HepG2 (cell line): ENCODE measurements around the gene ADAMTSL4. TPM values are rescaled to one million over a fixed set of nuclear protein-coding genes. Genes with fewer than 3 reads are reported as not detected.

Source experiments
- AKAP8 ChIP-seq: sonication (generic); formaldehyde crosslinking; IDR thresholded peaks from 2 replicates; pipeline ENCODE4 v1.5.1; 2020; ENCODE audit warnings: mild to moderate bottlenecking, missing genetic modification reagents
- ASH2L ChIP-seq: fragments of 300-600, 200-600 bp; sonication (generic); IDR thresholded peaks from 2 replicates; pipeline ENCODE4 v1.7.0; 2017; ENCODE audit warnings: low read depth, mild to moderate bottlenecking, moderate library complexity, mixed read lengths, low read length; ENCODE audit not compliant: insufficient read length
- ATF7 ChIP-seq, 2 experiments: fragments of 450-650 bp in 1 of 2; sonication (generic) in 1 of 2; formaldehyde crosslinking in 1 of 2; IDR thresholded peaks; 2 replicates each; pipeline versions ENCODE4 v1.4.0 to v1.6.1; 2016 to 2020; ENCODE audit warnings: antibody characterized with exemption in 1 of 2, mild to moderate bottlenecking in 1 of 2, missing genetic modification reagents in 1 of 2
- ATM ChIP-seq: fragments of 450-650 bp; IDR thresholded peaks from 2 replicates; pipeline ENCODE4 v1.7.1; 2017; ENCODE audit warnings: mild to moderate bottlenecking, borderline replicate concordance
- CBFB ChIP-seq: sonication (generic); formaldehyde crosslinking; IDR thresholded peaks from 2 replicates; pipeline ENCODE4 v1.4.0; 2020; ENCODE audit warnings: missing genetic modification reagents
- CBX5 ChIP-seq: sonication (generic); formaldehyde crosslinking; IDR thresholded peaks from 2 replicates; pipeline ENCODE4 v1.4.0; 2020; ENCODE audit warnings: missing genetic modification reagents, borderline replicate concordance
- CHCHD3 ChIP-seq: sonication (generic); formaldehyde crosslinking; IDR thresholded peaks from 2 replicates; pipeline ENCODE4 v1.8.0; 2022; ENCODE audit warnings: mild to moderate bottlenecking, missing genetic modification reagents, moderate library complexity
- FOXJ3 ChIP-seq: sonication (generic); formaldehyde crosslinking; IDR thresholded peaks from 2 replicates; pipeline ENCODE4 v1.4.0; 2020; ENCODE audit warnings: missing genetic modification reagents, mild to moderate bottlenecking, borderline replicate concordance
- HOXA3 ChIP-seq: sonication (generic); formaldehyde crosslinking; IDR thresholded peaks from 2 replicates; pipeline ENCODE4 v1.5.0; 2020; ENCODE audit warnings: missing genetic modification reagents
- MATR3 ChIP-seq: sonication (generic); formaldehyde crosslinking; IDR thresholded peaks from 2 replicates; pipeline ENCODE4 v1.4.0; 2020; ENCODE audit warnings: missing genetic modification reagents
- NR2C2 ChIP-seq: sonication (generic); formaldehyde crosslinking; IDR thresholded peaks from 2 replicates; pipeline ENCODE4 v1.4.0; 2020; ENCODE audit warnings: missing genetic modification reagents, mild to moderate bottlenecking, moderate library complexity, borderline replicate concordance
- RAD21 ChIP-seq: fragments of 450-650 bp; formaldehyde crosslinking; IDR thresholded peaks from 2 replicates; pipeline ENCODE4 v1.5.0; 2020; ENCODE audit warnings: mild to moderate bottlenecking
- RORA ChIP-seq: sonication (generic); formaldehyde crosslinking; IDR thresholded peaks from 2 replicates; pipeline ENCODE4 v1.5.0; 2020; ENCODE audit warnings: mild to moderate bottlenecking, missing genetic modification reagents, moderate library complexity
- SKI ChIP-seq: fragments of 450-650 bp; IDR thresholded peaks from one replicate; pipeline ENCODE4 v1.6.1; 2018; ENCODE audit warnings: mild to moderate bottlenecking; ENCODE audit not compliant: partially characterized antibody
- SMAD1 ChIP-seq: sonication (generic); formaldehyde crosslinking; IDR thresholded peaks from 2 replicates; pipeline ENCODE4 v1.4.0; 2020; ENCODE audit warnings: missing genetic modification reagents, low read depth, mild to moderate bottlenecking, borderline replicate concordance
- SSRP1 ChIP-seq: IDR thresholded peaks from 2 replicates; pipeline ENCODE4 v1.6.1; 2016; ENCODE audit warnings: control low read depth
- TBL1XR1 ChIP-seq: fragments of 150-350 bp; IDR thresholded peaks from 2 replicates; pipeline ENCODE4 v1.6.1; 2014; ENCODE audit warnings: borderline replicate concordance, low read length; ENCODE audit not compliant: partially characterized antibody
- TRIM24 ChIP-seq: sonication (generic); formaldehyde crosslinking; IDR thresholded peaks from 2 replicates; pipeline ENCODE4 v1.8.0; 2022; ENCODE audit warnings: mild to moderate bottlenecking, missing genetic modification reagents
- WIZ ChIP-seq: sonication (generic); formaldehyde crosslinking; IDR thresholded peaks from 2 replicates; pipeline ENCODE4 v1.5.1; 2020; ENCODE audit warnings: mild to moderate bottlenecking, missing genetic modification reagents
- ZNF337 ChIP-seq: sonication (generic); formaldehyde crosslinking; IDR thresholded peaks from 2 replicates; pipeline ENCODE4 v1.5.1; 2020; ENCODE audit warnings: missing genetic modification reagents, low read depth, mild to moderate bottlenecking, borderline replicate concordance
- ZNF558 ChIP-seq: sonication (generic); formaldehyde crosslinking; IDR thresholded peaks from 2 replicates; pipeline ENCODE4 v1.9.0; 2022; ENCODE audit warnings: mild to moderate bottlenecking, missing genetic modification reagents, borderline replicate concordance
- ZNF629 ChIP-seq: sonication (generic); formaldehyde crosslinking; conservative IDR thresholded peaks from 2 replicates; pipeline ENCODE4 v1.5.0; 2020; ENCODE audit warnings: missing genetic modification reagents
- ZNF703 ChIP-seq: sonication (generic); formaldehyde crosslinking; IDR thresholded peaks from 2 replicates; pipeline ENCODE4 v1.5.1; 2020; ENCODE audit warnings: missing genetic modification reagents, mild to moderate bottlenecking, moderate library complexity, borderline replicate concordance
- ZNF724P ChIP-seq: sonication (generic); formaldehyde crosslinking; IDR thresholded peaks from 2 replicates; pipeline ENCODE4 v1.8.0; 2022; ENCODE audit warnings: missing genetic modification reagents, borderline replicate concordance
- polyA plus RNA-seq, 8 experiments: library from polyadenylated mRNA; depleted of rRNA in 3 of 8; stranded (reverse) in 7 of 8; unstranded in 1 of 8; fragments of >200 nt; fragmentation: Illumina TruSeq in 4 of 8; extraction: Trizol in 4 of 8; gene quantifications; 2 replicates each; pipeline versions ENCODE4 v1.2.1 to v1.2.3, GENCODE V29; 2011 to 2016; ENCODE audit warnings: low read depth in 4 of 8, missing spikeins in 1 of 8, mixed read lengths in 1 of 8; ENCODE audit not compliant: insufficient read depth in 1 of 8
- total RNA-seq, 5 experiments: library from RNA; depleted of rRNA; stranded (reverse); fragments of >200 nt; fragmentation: Illumina TruSeq; extraction: Trizol; gene quantifications; 2 replicates each; pipeline ENCODE4 v1.2.3, GENCODE V29; 2016; ENCODE audit warnings: low read depth in 1 of 5
- TF ChIP-seq, protein P1 (sequence below): sonication (generic); formaldehyde crosslinking; IDR thresholded peaks from 2 replicates; pipeline ENCODE4 v1.5.0; 2020; ENCODE audit warnings: missing genetic modification reagents
- TF ChIP-seq, protein P2 (sequence below): sonication (generic); formaldehyde crosslinking; conservative IDR thresholded peaks from 2 replicates; pipeline ENCODE4 v1.5.0; 2020; ENCODE audit warnings: missing genetic modification reagents
- TF ChIP-seq, protein P3 (sequence below): sonication (generic); formaldehyde crosslinking; IDR thresholded peaks from 2 replicates; pipeline ENCODE4 v1.8.1; 2023; ENCODE audit warnings: mild to moderate bottlenecking, inconsistent platforms, moderate library complexity, missing genetic modification reagents, borderline replicate concordance

Gene ADAMTSL4
- total and polyA plus RNA-seq, 2 of the 13 experiments (the other 11 are each of a cell fraction or from before 2014, with no cell fraction given) = 3.9 to 16.4 TPM

DNA sequence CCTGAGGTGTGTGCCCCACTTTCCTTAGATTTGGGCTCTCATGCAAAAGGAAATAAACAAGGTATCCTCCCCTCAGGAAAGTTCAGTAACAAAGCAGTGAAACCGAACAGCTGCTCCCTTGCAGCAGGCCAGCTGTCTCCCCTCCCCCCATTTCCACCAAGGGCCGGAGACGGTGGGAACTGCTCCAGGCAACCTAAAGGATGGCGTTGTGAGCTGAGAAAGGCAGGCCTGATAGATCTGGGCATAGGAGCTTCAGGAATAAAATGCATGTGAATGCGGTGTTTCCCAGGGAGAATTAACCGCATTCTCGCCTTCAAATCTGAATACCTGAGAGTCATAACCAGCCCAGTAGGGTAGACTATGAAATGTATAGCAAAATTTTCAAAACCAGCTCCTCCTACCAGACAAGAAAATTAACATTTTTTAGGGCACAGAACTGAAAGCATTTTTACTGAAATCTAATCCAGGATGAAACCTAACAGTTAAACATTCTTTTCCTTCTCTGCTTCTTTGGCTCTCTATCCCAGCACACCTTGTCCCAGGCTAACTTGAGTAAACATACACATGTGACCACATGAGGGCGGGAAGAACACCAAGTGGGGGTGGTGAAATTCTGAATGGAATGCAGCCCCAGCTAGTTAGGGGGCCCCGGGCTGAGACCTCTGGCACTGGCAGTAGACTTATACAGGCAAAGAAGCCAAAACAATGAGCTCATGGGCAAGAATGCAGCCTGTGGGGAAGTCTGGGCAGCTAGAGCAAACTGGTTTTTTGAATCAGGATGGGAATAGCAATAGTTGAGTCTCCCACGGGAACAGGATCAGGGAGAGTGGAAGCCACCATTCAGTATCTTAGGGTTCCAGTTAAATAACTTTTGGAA lies 18.7 kb downstream of the ADAMTSL4 start (continued):
- no peak for TF ChIP-seq NR2C2 (CRISPR knock-in tag)
- no peak for TF ChIP-seq CBX5 (CRISPR knock-in tag)
- TF ChIP-seq SKI = no peak
- no peak for TF ChIP-seq ATF7 (IDR thresholded peaks at IDR 0.05)
- peak; percentile 20; the same call in 1 of the 2 replicates for TF ChIP-seq ATF7 (CRISPR knock-in tag; IDR thresholded peaks at IDR 0.05)
- no peak for TF ChIP-seq ZNF337 (CRISPR knock-in tag)
- TF ChIP-seq ASH2L = peak; percentile 26
- no peak for TF ChIP-seq ZNF558 (CRISPR knock-in tag)
- peak; percentile 62 for TF ChIP-seq TBL1XR1
- TF ChIP-seq, protein P1, sequence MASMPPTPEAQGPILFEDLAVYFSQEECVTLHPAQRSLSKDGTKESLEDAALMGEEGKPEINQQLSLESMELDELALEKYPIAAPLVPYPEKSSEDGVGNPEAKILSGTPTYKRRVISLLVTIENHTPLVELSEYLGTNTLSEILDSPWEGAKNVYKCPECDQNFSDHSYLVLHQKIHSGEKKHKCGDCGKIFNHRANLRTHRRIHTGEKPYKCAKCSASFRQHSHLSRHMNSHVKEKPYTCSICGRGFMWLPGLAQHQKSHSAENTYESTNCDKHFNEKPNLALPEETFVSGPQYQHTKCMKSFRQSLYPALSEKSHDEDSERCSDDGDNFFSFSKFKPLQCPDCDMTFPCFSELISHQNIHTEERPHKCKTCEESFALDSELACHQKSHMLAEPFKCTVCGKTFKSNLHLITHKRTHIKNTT (CRISPR knock-in tag) = no peak
- TF ChIP-seq CBFB (CRISPR knock-in tag) = no peak
- TF ChIP-seq RORA (CRISPR knock-in tag) = no peak
- TF ChIP-seq FOXJ3 = peak; percentile 64; the same call in 1 of the 2 replicates
- TF ChIP-seq RAD21 (CRISPR knock-in tag) = no peak
- no peak for TF ChIP-seq ZNF703 (CRISPR knock-in tag)
- no peak; the same call in 1 of the 2 replicates for TF ChIP-seq SSRP1 (CRISPR knock-in tag)
- TF ChIP-seq MATR3 (CRISPR knock-in tag) = no peak
- TF ChIP-seq SMAD1 (CRISPR knock-in tag) = no peak
- peak; percentile 79 for TF ChIP-seq HOXA3 (CRISPR knock-in tag)
- no peak for TF ChIP-seq CHCHD3 (CRISPR knock-in tag)
- TF ChIP-seq WIZ (CRISPR knock-in tag) = no peak
- no peak for TF ChIP-seq TRIM24
- no peak for TF ChIP-seq AKAP8 (CRISPR knock-in tag)
- TF ChIP-seq ATM = no peak
- TF ChIP-seq ZNF724P (CRISPR knock-in tag) = no peak
- TF ChIP-seq, protein P2, sequence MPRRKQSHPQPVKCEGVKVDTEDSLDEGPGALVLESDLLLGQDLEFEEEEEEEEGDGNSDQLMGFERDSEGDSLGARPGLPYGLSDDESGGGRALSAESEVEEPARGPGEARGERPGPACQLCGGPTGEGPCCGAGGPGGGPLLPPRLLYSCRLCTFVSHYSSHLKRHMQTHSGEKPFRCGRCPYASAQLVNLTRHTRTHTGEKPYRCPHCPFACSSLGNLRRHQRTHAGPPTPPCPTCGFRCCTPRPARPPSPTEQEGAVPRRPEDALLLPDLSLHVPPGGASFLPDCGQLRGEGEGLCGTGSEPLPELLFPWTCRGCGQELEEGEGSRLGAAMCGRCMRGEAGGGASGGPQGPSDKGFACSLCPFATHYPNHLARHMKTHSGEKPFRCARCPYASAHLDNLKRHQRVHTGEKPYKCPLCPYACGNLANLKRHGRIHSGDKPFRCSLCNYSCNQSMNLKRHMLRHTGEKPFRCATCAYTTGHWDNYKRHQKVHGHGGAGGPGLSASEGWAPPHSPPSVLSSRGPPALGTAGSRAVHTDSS (CRISPR knock-in tag) = no peak
- TF ChIP-seq, protein P3, sequence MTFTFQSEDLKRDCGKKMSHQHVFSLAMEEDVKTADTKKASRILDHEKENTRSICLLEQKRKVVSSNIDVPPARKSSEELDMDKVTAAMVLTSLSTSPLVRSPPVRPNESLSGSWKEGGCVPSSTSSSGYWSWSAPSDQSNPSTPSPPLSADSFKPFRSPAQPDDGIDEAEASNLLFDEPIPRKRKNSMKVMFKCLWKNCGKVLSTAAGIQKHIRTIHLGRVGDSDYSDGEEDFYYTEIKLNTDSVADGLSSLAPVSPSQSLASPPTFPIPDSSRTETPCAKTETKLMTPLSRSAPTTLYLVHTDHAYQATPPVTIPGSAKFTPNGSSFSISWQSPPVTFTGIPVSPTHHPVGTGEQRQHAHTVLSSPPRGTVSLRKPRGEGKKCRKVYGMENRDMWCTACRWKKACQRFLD (CRISPR knock-in tag) = no peak
- TF ChIP-seq ZNF629 = no peak; the same call in 1 of the 2 replicates
